Neural progenitor cell (in vitro differentiated cells): ENCODE data around the gene ADSS1. TPM values are rescaled to one million over a fixed set of nuclear protein-coding genes. Genes with fewer than 3 reads are reported as not detected.
A peak's percentile ranks its signal among the peaks of the same experiment; 100 is the strongest.

Source experiments
- DNase-seq: peaks from one replicate; pipeline ENCODE4 v3.0.0-alpha.2; 2016; ENCODE audit warnings: low spot score
- H2AFZ ChIP-seq: fragments of 200-600 bp; sonication (generic); replicated peaks from 2 replicates; pipeline ENCODE4 v1.6.1; 2016; ENCODE audit warnings: antibody characterized with exemption
- H3F3A ChIP-seq: fragments of 200-600 bp; sonication (generic); 2 replicates; pipeline ENCODE4 v1.6.1; 2016; ENCODE audit warnings: antibody characterized with exemption, low read depth
- H3K27ac ChIP-seq: fragments of 200-600 bp; sonication (generic); 2 replicates; pipeline ENCODE4 v1.5.1; 2016; ENCODE audit warnings: mild to moderate bottlenecking
- H3K27me3 ChIP-seq: fragments of 200-600 bp; sonication (generic); 2 replicates; pipeline ENCODE4 v1.6.1; 2016; ENCODE audit warnings: mild to moderate bottlenecking, moderate library complexity
- H3K36me3 ChIP-seq: fragments of 200-600 bp; sonication (generic); 2 replicates; pipeline ENCODE4 v1.5.1; 2016
- H3K4me1 ChIP-seq: fragments of 200-600 bp; sonication (generic); 2 replicates; pipeline ENCODE4 v1.6.1; 2016; ENCODE audit warnings: mixed run types
- H3K4me2 ChIP-seq: fragments of 200-600 bp; sonication (generic); 2 replicates; pipeline ENCODE4 v1.6.1; 2016
- H3K4me3 ChIP-seq: fragments of 200-600 bp; sonication (generic); 2 replicates; pipeline ENCODE4 v1.5.1; 2016
- H3K79me2 ChIP-seq: fragments of 200-600 bp; sonication (generic); 2 replicates; pipeline ENCODE4 v1.6.1; 2016; ENCODE audit warnings: low read depth
- H3K9ac ChIP-seq: fragments of 200-600 bp; sonication (generic); 2 replicates; pipeline ENCODE4 v1.6.1; 2016
- H3K9me3 ChIP-seq: fragments of 200-600 bp; sonication (generic); 2 replicates; pipeline ENCODE4 v1.5.1; 2016; ENCODE audit warnings: low read depth
- H4K20me1 ChIP-seq: fragments of 200-600 bp; sonication (generic); 2 replicates; pipeline ENCODE4 v1.6.1; 2016; ENCODE audit warnings: low read depth
- H3K27ac Mint-ChIP-seq: 3 replicates; pipeline ENCODE4 v1.8.0; 2021; ENCODE audit warnings: mixed read lengths
- H3K27me3 Mint-ChIP-seq: 2 replicates; pipeline ENCODE4 v1.8.0; 2022; ENCODE audit warnings: low read depth, mild to moderate bottlenecking, inconsistent platforms, moderate library complexity, mixed read lengths; ENCODE audit not compliant: insufficient read depth
- H3K36me3 Mint-ChIP-seq: 3 replicates; pipeline ENCODE4 v1.8.0; 2021; ENCODE audit warnings: mixed read lengths
- H3K4me1 Mint-ChIP-seq: 3 replicates; pipeline ENCODE4 v1.8.0; 2021; ENCODE audit warnings: mixed read lengths
- H3K4me3 Mint-ChIP-seq: 3 replicates; pipeline ENCODE4 v1.8.0; 2021; ENCODE audit warnings: mild to moderate bottlenecking, moderate library complexity, mixed read lengths
- H3K9me3 Mint-ChIP-seq: 3 replicates; pipeline ENCODE4 v1.8.0; 2020; ENCODE audit warnings: mixed read lengths
- EZH2 ChIP-seq: fragments of 200-600 bp; sonication (generic); IDR thresholded peaks from 2 replicates; pipeline ENCODE4 v1.6.1; 2017; ENCODE audit warnings: antibody characterized with exemption, mild to moderate bottlenecking, moderate library complexity
- EZH2phosphoT487 ChIP-seq: fragments of 200-600 bp; sonication (generic); IDR thresholded peaks from 2 replicates; pipeline ENCODE4 v1.6.1; 2017; ENCODE audit warnings: antibody characterized with exemption
- total RNA-seq: library from RNA; depleted of rRNA; stranded (reverse); fragments of >200 nt; gene quantifications from 2 replicates; pipeline ENCODE4 v1.2.3, GENCODE V29; 2015; ENCODE audit warnings: low replicate concordance
- TF ChIP-seq, protein P1 (sequence below): fragments of 200-600 bp; sonication (generic); IDR thresholded peaks from 2 replicates; pipeline ENCODE4 v1.5.1; 2017; ENCODE audit warnings: antibody characterized with exemption, mild to moderate bottlenecking

ADSS1 gene
- total RNA-seq, 1 donor from 2014 or later: 26.4 TPM

DNA sequence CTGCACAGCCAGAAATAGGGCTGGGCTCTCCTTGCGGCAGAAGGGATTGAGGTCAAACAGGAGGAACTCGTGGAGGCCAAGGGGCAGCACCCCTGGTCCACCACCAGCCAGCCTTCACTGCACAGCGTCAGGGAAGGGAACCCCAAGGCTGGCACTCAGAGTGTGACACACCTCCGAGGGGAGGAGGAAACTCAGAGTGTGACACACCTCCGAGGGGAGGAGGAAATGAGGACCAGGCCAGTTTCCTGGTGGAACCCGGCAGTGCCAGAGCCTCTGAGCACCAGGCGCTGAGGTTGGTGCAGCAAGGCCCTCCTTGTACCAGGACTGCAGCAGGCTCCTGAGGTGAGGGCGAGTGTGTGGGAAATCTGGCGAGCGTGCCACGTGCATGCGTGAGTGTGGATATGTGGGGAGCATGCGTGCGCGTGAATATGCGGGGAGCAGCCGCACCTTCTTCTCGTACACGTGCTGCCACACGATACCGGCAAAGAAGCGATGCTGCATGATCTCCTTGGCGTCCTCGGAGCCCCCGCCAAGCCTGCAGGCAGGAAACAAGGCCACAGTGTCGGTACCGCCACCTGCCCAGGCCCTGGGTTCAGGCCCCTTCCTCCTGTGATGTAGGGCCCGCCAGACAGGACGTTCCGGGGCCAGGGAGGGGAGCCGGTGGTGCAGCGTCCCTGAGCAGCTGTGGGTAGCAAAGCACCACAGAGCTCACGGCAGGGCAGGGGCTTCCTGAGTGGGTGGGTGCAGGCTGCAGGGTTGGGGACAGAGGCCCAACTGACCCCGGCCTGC, 48.1 kb downstream of the ADSS1 start:
- Mint-ChIP-seq H3K27ac (no peak overlapping the region), H3K4me3 (no peak overlapping the region), H3K4me1 (peaks cover 21% of the 10 kb centered on the region), H3K27me3 (peaks cover 4% of the 10 kb centered on the region), H3K9me3 (no peaks in the 10 kb centered on the region), H3K36me3 (peaks cover 20% of the 10 kb centered on the region)
- Histone ChIP-seq H3K36me3 (no peaks in the 10 kb centered on the region), H3K79me2 (no peaks in the 10 kb centered on the region), H4K20me1 (peaks cover 14% of the 10 kb centered on the region), H2AFZ (no peak overlapping the region), H3K4me2 (no peak overlapping the region), H3K27me3 (no peaks in the 10 kb centered on the region), H3F3A (peaks cover 7% of the 10 kb centered on the region), H3K9me3 (no peaks in the 10 kb centered on the region), H3K9ac (no peak overlapping the region), H3K27ac (no peak overlapping the region), H3K4me1 (peaks cover 4% of the 10 kb centered on the region), H3K4me3 (no peak overlapping the region)
- TF ChIP-seq, protein P1, sequence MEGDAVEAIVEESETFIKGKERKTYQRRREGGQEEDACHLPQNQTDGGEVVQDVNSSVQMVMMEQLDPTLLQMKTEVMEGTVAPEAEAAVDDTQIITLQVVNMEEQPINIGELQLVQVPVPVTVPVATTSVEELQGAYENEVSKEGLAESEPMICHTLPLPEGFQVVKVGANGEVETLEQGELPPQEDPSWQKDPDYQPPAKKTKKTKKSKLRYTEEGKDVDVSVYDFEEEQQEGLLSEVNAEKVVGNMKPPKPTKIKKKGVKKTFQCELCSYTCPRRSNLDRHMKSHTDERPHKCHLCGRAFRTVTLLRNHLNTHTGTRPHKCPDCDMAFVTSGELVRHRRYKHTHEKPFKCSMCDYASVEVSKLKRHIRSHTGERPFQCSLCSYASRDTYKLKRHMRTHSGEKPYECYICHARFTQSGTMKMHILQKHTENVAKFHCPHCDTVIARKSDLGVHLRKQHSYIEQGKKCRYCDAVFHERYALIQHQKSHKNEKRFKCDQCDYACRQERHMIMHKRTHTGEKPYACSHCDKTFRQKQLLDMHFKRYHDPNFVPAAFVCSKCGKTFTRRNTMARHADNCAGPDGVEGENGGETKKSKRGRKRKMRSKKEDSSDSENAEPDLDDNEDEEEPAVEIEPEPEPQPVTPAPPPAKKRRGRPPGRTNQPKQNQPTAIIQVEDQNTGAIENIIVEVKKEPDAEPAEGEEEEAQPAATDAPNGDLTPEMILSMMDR: no peak
- TF ChIP-seq EZH2: no peak
- no peak for TF ChIP-seq EZH2phosphoT487
- DNase-seq: no peak

DNA sequence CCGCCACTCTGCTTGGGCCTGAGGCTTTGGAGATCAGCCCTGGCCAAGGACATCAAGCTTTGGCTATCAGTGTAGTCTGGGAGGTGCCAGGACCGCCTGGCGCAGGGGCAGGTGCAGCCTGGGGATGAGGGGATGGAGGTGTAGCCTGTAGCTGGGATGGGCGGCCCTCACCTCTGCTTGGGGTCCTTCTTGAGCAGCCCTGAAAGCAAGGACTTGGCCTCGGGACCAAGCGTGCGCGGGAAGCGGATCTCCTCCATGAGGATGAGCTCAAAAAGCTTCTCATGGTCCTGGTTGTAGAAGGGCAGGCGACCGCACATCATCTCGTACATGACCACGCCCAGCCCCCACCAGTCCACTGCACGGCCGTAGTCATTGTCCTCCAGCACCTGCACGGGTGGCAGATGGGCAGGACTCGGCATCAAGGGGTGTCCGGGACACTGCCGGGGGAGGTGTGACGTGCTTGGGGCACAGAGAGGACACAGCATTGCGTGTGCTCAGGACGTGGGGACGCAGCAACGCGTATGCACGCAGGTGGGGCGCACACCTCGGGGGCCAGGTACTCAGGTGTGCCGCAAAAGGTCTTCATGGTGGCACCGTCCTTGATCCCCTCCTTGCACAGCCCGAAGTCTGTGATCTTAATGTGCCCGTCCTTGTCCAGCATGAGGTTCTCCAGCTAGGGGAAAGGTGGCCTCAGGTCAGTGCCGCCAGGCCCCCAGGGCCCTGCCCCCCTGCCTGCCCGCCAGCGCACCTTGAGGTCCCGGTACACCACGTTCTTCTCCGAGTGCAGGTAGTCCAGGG, 48.9 kb downstream of the ADSS1 start:
- peaks cover 26% of the 10 kb centered on the region for H3K4me1 Mint-ChIP-seq
- H3K27me3 Mint-ChIP-seq: peaks cover 4% of the 10 kb centered on the region
- H3K27ac ChIP-seq: no peak overlapping the region
- no peaks in the 10 kb centered on the region for H3K36me3 ChIP-seq
- peaks cover 23% of the 10 kb centered on the region for H3K36me3 Mint-ChIP-seq
- no peak overlapping the region for H3K4me3 ChIP-seq
- peaks cover 16% of the 10 kb centered on the region for H4K20me1 ChIP-seq
- TF ChIP-seq, protein P1: no peak
- no peak for TF ChIP-seq EZH2phosphoT487
- no peak for TF ChIP-seq EZH2
- H3K4me1 ChIP-seq: peaks cover 4% of the 10 kb centered on the region
- no peaks in the 10 kb centered on the region for H3K9me3 Mint-ChIP-seq
- no peak overlapping the region for H3K9ac ChIP-seq
- no peak overlapping the region for H3K27ac Mint-ChIP-seq
- no peaks in the 10 kb centered on the region for H3K27me3 ChIP-seq
- no peaks in the 10 kb centered on the region for H3K79me2 ChIP-seq
- no peak overlapping the region for H2AFZ ChIP-seq
- no peak overlapping the region for H3K4me2 ChIP-seq
- H3F3A ChIP-seq: peaks cover 5% of the 10 kb centered on the region
- no peaks in the 10 kb centered on the region for H3K9me3 ChIP-seq
- no peak overlapping the region for H3K4me3 Mint-ChIP-seq
- no peak for DNase-seq

DNA sequence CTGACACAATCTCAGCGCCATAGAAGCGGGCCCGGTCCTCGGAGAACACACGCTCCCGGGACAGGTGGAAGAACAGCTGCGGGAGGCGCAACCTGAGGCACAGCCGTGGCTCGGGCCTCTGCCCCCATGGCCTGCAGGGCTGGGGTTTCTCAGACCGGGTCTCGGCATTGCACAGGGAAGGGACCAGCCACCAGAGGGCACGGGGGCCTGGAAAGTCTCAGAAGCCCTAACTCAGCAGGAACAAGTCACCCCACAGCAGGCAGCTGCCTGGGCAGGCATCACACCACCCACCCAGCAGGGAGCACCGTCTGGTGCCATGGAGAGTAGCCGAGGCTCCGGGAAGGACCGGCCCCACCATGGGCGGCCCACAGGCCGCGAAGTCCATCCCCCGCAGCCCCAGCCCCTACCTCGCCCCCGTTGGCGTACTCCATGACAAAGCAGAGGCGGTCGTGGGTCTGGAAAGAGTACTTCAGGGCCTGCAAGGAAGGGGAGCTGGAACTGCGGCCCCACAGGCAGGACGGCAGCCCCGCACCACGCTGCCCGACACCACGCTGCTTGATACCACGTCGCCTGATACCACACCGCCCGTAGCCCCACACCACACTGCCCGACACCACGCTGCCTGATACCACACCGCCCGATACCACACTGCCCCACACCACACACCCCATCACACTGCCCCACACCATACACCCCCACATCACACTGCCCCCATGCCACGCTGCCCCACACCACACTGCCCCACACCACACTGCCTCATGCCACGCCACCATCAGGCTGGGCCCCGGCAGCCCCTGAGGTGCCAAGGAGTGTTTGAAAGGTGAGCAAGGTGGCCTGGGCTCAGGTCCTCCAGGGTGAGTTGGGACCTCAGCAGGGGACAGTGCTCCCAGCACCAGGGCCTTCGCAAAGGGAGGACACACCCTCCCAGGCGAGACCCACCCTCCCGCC, 49.8 kb downstream of the ADSS1 start:
- Mint-ChIP-seq H3K9me3 (no peaks in the 10 kb centered on the region), H3K27me3 (peaks cover 4% of the 10 kb centered on the region), H3K4me1 (peaks cover 26% of the 10 kb centered on the region), H3K4me3 (no peak overlapping the region), H3K27ac (peak overlapping the region; percentile 46), H3K36me3 (peaks cover 23% of the 10 kb centered on the region)
- Histone ChIP-seq H3K9ac (no peak overlapping the region), H3K79me2 (no peaks in the 10 kb centered on the region), H3K27me3 (no peaks in the 10 kb centered on the region), H3K4me3 (no peak overlapping the region), H3K4me2 (no peak overlapping the region), H3K27ac (no peak overlapping the region), H4K20me1 (peaks cover 17% of the 10 kb centered on the region), H3F3A (no peaks in the 10 kb centered on the region), H3K9me3 (no peaks in the 10 kb centered on the region), H3K4me1 (peaks cover 2% of the 10 kb centered on the region), H2AFZ (no peak overlapping the region), H3K36me3 (no peaks in the 10 kb centered on the region)
- no peak for DNase-seq
- no peak for TF ChIP-seq EZH2phosphoT487
